Measurements from ENCODE around the gene RALGAPA2.

GRCh38 chr20:20495729-20496503, 216.5 kb downstream of the RALGAPA2 start:
- TF ChIP-seq CTCF (IDR thresholded peaks at IDR 0.05): no peak
- TF ChIP-seq POLR2A (IDR thresholded peaks at IDR 0.05): no peak
- TF ChIP-seq EP300 (IDR thresholded peaks at IDR 0.05): no peak

Measured in ovary (tissue), 3 donors.